Omental fat pad (tissue), 4 donors: ENCODE data around the gene ABCD4. TPM values are rescaled to one million over a fixed set of nuclear protein-coding genes. Genes with fewer than 3 reads are reported as not detected.

Experiments used
- ATAC-seq: fragments of 150-250 bp; one replicate; pipeline ENCODE4 v1.9.1; 2016; ENCODE audit warnings: mild to moderate bottlenecking, moderate library complexity; ENCODE audit not compliant: low FRiP score
- DNase-seq: peaks from one replicate; pipeline ENCODE4 v3.0.0-alpha.2; 2019; ENCODE audit warnings: low spot score
- total RNA-seq, 4 donors: library from RNA; depleted of rRNA; stranded (reverse); fragments of >200 nt; gene quantifications; one replicate each; pipeline ENCODE4 v1.1.0, GENCODE V29; 2016
- TF ChIP-seq, protein P1 (sequence below), 3 donors: fragments of 450-650 bp; IDR thresholded peaks; one replicate each; pipeline ENCODE4 v1.5.1; 2016 to 2017; ENCODE audit warnings: antibody characterized with exemption in 3 of 3, mild to moderate bottlenecking in 3 of 3, moderate library complexity in 2 of 3

ABCD4 gene
- total RNA-seq, 4 donors from 2014 or later: 28.2 to 62.1 (median 48.3) TPM

DNA sequence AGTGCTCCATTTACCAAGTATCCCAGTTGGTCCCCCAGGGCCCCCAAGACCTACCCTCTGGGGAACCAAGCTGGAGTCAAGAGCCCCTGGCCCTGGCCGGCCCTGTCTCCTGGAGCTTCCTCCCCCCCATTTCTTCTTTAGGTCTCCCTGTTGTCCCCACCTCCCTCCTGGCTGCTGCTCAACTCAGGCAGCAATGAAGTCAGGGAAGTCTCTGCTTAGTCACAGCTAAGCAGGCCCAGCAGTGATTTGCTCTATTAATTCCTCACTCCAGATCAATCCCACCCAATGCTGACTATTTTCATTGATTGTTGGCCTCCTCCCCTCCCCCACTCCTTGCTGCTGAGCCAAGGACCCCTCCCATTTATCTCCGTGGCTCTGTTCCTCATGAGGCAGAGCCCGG lies 35.1 kb downstream of the ABCD4 start:
- TF ChIP-seq, protein P1, sequence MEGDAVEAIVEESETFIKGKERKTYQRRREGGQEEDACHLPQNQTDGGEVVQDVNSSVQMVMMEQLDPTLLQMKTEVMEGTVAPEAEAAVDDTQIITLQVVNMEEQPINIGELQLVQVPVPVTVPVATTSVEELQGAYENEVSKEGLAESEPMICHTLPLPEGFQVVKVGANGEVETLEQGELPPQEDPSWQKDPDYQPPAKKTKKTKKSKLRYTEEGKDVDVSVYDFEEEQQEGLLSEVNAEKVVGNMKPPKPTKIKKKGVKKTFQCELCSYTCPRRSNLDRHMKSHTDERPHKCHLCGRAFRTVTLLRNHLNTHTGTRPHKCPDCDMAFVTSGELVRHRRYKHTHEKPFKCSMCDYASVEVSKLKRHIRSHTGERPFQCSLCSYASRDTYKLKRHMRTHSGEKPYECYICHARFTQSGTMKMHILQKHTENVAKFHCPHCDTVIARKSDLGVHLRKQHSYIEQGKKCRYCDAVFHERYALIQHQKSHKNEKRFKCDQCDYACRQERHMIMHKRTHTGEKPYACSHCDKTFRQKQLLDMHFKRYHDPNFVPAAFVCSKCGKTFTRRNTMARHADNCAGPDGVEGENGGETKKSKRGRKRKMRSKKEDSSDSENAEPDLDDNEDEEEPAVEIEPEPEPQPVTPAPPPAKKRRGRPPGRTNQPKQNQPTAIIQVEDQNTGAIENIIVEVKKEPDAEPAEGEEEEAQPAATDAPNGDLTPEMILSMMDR (IDR thresholded peaks at IDR 0.05): no peak
- ATAC-seq: no peak
- DNase-seq: no peak

DNA sequence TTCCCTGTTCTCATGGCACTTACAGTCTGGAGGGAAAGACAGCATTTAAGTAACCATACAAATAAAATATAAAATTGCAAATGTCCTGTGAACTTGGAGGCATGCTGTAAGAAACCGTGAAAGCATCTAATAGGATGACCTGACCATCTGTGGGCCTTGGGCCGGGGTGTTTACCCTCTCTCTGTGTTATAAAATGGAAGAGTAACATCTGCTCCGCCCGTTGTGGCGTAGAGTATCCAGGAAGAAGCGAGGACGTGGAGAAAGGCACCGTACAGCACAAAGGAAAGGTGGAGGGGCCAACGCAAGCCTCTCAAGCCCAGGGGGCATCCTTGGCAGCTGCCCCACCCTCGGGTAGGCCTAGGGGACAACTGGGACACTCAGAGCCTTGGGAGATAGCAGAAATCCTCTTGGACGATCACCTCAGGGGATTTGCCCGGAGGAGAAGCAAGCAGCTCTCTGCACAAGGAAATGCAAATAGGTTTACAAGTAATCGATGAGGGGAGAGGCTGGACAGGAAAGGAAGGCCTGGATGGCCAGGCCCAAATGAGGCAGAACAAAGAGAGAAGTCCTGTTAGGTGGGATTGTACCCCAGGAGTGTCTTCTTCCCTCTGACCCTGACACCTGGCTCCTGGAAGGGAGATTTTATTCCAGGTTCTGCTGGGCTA lies 37.3 kb downstream of the ABCD4 start:
- DNase-seq: no peak
- TF ChIP-seq, protein P1 (IDR thresholded peaks at IDR 0.05): no peak
- no peak for ATAC-seq

DNA sequence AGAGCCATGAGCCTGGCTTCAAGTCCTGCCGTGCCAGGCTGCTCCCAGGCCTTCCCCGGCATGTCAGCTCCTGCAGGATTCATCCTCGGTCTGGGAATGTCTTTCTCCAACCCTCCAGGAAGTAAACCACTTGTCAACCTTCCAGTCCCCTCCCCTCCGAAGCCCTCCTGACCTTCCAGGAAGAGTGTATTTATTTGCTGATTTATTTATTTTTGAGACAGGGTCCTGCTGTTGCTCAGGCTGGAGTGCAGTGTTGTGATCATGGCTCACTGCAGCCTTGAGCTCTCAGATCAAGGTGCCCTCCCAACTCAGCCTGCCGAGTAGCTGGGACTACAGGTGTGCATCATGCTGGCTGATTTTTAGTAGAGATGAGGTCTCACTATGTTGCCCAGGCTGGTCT lies 38.8 kb downstream of the ABCD4 start:
- TF ChIP-seq, protein P1 (IDR thresholded peaks at IDR 0.05): no peak
- ATAC-seq: no peak
- DNase-seq: no peak

DNA sequence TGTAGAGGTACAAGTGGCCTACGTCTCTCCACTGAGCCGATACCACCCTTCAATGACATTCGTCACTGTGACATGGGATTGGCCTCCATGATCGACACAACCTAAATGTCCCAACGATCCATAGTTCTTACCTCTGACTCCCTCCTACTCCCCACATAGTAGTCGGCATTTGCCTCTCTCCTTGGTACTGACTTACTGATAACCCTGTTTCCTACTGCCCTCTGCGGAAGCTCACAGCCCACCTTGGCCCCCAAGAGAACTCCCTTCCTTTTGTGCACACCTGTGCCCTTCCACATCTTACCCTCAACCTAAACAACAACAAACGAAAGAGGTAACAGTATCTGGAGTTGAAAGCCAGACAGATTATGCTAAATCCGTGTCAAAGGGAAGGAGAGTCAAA lies 39.6 kb downstream of the ABCD4 start:
- DNase-seq (no peak), ATAC-seq (no peak)
- TF ChIP-seq, protein P1 (IDR thresholded peaks at IDR 0.05): no peak

DNA sequence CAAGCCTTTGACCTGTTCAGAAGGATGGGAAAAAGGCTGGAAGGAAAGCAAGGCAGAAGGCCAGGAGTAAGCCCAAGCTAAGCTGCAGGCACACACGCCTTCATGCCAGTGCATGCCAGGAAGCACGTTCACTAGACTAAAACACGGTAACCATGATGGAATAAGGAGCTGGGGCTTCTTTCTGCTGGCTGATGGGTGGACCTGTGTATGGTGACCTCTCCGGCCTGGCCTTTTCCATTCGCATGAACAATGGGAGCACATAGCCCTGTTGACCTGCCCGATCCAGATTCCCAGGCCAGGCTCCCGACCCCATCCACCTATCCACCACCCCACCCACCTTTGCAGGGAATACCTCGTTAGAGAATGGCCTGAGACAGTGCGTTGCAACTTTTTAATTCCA lies 40.7 kb downstream of the ABCD4 start:
- DNase-seq: no peak
- ATAC-seq: no peak
- TF ChIP-seq, protein P1 (IDR thresholded peaks at IDR 0.05): no peak

DNA sequence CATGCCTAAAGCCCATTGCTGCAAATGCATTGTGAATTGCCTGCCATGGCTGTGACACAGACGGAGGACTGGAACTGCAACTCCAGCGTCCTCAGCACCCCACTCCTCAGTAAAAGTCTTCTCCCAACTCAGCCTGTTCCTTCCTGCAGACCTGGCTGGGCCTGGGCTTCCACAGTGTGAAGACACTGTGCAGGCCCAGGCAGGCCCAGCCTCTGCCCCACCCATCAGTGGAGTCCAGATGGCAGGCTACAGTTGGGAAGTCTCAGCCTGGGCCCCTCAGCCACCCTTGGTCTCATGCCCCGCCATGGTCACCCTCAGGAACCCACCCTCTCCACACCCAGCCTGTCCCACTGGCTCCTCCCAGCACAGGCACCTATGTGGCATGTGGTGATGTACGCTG lies 41.4 kb downstream of the ABCD4 start:
- ATAC-seq (no peak), DNase-seq (no peak)
- TF ChIP-seq, protein P1 (IDR thresholded peaks at IDR 0.05): no peak

DNA sequence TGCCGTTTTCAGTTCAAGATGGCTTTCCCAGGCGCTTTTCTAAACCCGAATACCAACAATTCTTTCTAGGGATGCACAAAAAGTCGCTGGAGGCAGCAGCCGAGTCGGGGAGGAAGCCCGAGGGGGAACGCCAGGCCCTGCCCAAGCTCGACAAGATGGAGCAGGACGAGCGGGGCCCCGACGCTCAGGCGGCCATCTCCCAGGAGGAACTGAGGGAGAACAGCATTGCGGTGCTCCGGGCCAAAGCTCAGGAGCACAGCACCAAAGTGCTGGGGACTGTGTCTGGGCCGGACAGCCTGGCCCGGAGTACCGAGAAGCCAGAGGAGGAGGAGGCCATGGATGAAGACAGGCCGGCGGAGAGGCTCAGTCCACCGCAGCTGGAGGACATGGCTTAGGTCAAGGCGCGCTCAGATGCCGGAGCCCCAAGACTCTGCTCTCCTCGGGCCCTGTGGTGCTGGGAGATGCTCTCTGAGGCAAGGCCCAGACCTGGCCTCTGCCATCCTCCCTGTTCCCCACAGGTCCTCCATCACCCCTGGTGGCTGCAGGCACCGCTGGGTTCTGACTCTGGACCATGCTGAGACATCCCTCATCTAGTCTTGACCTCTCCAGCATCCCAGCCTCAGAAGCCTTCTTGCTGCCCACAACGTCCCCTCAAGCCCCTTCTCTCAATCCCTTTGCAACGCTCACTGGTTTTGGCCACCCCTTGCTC lies 42.1 kb downstream of the ABCD4 start:
- TF ChIP-seq, protein P1 (IDR thresholded peaks at IDR 0.05): no peak
- ATAC-seq (no peak), DNase-seq (no peak)
